NK-92 (cell line): Measurements from ENCODE around the gene LYRM7.
A peak's percentile ranks its signal among the peaks of the same experiment; 100 is the strongest.
"Not testable (repeated sequence)": the region's sequence is repeated elsewhere in the genome, so short reads cannot be mapped to it uniquely, and the experiment has no call there.

Experiments
- DNase-seq: peaks from one replicate; lab custom pipeline; 2025; ENCODE audit not compliant: unreplicated experiment; lab: John Stamatoyannopoulos, UW

LYRM7 gene

DNA sequence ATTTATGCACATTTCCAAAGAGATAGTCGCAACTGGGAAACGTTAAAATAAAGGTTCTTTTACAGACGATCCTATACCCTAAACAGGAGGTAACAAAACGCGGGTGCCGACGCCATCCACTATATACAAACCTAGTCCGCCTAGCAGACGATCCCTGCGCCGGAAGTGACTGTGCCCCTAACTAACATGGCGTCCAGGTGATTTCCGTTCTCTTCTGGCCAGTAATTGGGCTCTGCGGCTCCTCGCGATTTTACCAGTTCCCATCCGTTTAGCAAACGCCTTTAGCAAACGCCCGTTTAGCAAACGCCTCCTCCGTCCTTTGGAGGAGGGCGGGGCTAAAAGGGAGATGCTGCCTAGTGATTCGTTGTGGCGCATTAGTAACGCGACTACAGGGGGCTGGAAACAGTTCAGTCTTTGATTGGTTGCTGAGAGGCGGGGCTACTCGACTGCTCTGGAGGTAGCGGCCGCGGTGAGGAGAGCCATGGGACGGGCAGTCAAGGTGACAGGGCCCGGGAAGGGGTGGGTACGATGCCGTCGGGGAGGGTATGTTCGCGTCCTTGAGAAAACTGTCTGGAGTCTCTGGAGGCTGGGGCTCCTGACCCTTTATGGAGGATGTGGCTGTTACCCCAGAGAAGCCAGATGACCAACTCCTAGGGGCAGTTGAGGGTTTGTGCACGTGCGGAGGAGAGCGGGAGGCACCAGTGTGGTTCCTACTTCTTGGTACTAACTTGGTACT is at the start of gene LYRM7:
TSS of gene LYRM7 (plus strand) at position 405 of the 736 bp plus-strand sequence. CDS start at position 482, 77 bp downstream.
- peak; percentile 89 for DNase-seq

- not testable (repeated sequence) for DNase-seq
These were observed 43.5 kb upstream of the LYRM7 start for GRCh38 chr5:131127244-131127643.

DNA sequence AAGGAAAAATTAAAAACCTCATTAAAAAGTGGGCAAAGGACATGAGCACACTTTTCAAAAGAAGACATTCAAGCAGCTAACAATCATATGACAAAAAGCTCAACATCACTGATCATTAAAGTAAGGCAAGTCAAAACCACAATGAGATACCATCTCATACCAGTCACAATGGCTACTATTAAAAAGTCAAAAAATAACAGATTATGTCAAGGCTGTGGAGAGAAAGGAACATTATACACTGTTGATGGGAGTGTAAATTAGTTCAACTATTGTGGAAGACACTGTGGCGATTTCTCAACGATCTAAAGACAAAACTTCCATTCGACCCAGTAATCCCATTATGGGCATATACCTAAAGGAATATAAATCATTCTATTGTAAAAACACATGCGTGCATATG is 41.4 kb upstream of the LYRM7 start:
- DNase-seq, result no peak

- not testable (repeated sequence) for DNase-seq
These were observed 37.7 kb upstream of the LYRM7 start for GRCh38 chr5:131133091-131133490.

DNA sequence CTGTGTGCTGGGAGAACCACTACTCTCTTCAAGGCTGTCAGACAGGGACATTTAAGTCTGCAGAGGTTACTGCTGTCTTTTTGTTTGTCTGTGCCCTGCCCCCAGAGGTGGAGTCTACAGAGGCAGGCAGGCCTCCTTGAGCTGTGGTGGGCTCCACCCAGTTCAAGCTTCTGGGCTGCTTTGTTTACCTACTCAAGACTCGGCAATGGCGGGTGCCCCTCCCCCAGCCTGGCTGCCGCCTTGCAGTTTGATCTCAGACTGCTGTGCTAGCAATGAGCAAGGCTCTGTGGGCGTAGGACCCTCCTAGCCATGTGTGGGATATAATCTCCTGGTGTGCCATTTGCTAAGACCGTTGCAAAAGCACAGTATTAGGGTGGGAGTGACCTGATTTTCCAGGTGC is 32.3 kb upstream of the LYRM7 start:
- not testable (repeated sequence) for DNase-seq

- no peak for DNase-seq
These were observed 31.4 kb upstream of the LYRM7 start for GRCh38 chr5:131139321-131139720.

DNA sequence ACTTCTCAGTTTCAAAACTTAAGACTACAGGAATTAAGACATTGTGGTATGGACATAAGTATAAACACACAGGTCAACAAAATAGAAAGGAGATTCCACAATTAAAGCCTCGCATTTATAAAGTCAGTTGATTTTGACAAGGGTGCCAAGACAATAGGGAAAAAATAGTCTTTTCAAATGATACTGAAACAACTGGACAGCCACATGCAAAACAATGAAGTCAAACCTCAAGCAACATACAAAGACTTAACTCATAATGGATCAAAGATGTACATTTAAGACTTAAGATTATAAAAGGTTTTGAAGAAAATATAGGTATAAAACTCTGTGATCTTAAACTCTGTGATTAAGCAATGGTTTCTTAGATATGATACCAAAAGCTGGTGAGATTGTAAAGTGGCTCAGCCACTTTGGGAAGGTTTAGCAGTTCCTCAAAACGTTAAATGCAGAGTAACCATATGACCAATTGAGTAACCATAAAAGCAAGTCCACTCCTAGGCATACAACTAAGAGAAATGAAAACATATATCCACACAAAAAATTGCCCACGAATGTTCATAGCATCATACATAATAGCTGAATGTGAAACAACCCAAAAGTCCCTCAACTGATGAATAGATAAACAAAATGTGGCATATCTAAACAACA is 27.6 kb upstream of the LYRM7 start:
- no peak for DNase-seq

DNA sequence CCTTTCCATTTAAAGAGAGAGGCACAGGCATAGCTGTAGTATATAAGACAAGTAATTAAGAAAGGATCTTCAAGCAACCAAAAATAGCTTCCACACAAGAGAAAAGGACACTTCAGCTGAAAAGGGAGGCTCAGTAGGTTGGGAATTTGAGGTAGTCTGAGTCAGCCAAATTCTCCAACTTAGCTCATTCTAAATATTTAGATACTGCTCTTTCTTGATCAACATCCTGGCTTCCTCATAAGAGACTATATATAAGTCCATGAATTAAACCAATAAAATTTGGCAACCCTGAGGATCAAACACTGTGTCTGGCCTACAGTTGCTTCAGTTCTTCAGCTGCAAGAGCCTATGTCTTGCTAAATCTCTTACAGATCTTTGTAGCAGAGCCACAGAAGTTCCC is 23.5 kb upstream of the LYRM7 start:
- no peak for DNase-seq

- no peak for DNase-seq
These were observed 21.9 kb upstream of the LYRM7 start for GRCh38 chr5:131148835-131149234.

- no peak for DNase-seq
These were observed 20.3 kb upstream of the LYRM7 start for GRCh38 chr5:131150408-131150807.

DNA sequence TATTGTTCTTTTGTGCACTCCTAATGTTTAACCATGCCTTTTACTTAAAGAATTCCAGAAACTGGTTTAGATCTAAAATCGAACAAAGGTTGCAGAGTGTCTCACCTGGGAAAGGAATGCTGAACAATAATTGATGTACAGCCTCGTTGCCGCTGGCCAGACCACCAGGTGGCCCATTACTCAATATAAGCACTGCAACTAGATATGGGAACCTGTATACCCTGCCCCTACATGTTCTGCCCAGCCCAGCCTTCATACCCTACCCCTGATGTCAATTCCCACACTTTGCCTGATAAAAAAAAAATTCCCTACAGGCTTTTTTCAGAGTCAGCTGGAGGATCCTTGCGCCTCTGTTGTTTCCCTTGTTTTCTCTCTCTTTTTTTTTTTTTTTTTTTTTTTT is 19.5 kb upstream of the LYRM7 start:
- no peak for DNase-seq

DNA sequence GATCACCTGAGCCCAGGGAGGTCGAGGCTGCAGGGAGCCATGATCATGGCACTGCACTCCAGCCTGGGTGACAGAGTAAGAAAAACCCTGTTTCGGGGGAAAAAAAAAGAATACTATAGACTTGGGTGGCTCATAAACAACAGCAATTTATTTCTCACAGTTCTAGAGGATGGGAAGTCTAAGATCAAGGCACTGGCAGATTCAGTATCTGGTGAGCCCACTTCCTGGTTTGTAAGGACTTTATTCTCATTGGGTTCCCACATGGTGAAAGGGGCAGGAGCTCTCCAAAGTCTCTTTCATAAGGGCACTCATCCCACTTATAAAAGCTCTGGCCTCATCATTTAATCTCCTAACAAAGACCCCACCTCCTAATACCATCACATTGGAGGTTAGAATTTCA is 14.4 kb upstream of the LYRM7 start:
- no peak for DNase-seq

GRCh38 chr5:131156957-131157356 is 13.8 kb upstream of the LYRM7 start:
- no peak for DNase-seq

GRCh38 chr5:131160134-131160533 is 10.6 kb upstream of the LYRM7 start:
- DNase-seq, result no peak

DNA sequence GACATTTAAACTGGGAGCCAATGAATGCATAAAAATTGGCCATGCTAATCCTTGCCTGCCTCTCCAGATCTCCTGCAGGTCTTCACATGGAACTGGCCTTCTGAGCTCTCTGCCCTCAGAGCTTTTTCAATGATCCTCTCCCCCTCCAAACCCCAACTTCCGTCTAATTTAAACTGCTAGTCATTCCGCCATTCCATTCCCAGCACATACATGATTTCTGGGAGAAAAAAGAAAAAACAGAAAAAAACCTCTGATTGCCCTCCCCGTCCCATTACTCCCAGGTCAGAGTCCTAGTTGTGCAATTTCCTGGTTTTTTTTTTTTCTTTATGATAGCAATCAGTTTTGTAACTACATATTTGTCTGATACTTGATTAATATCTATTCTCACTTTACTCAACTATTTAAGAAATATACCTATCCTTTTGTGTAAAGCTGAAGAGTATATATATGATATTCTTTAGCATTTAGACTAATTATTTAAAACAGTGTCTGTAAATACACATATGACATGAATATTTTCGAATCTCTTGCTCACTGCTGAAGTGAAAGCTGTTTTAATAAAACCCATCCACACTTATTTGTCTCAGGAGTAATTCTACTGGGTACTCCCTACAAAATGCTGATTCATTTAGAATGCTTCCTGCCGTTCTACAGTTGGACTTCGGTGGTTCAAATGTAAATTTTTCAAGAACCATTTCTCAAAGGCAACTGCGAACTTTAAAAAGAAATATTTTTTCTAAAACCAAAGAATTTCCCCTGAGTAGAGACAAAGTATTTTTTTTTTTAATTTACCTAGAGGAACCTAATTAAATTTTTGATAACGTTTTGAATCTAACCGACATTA is 7.2 kb upstream of the LYRM7 start:
- no peak for DNase-seq

GRCh38 chr5:131164191-131165118 is 6.3 kb upstream of the LYRM7 start:
- no peak for DNase-seq

DNA sequence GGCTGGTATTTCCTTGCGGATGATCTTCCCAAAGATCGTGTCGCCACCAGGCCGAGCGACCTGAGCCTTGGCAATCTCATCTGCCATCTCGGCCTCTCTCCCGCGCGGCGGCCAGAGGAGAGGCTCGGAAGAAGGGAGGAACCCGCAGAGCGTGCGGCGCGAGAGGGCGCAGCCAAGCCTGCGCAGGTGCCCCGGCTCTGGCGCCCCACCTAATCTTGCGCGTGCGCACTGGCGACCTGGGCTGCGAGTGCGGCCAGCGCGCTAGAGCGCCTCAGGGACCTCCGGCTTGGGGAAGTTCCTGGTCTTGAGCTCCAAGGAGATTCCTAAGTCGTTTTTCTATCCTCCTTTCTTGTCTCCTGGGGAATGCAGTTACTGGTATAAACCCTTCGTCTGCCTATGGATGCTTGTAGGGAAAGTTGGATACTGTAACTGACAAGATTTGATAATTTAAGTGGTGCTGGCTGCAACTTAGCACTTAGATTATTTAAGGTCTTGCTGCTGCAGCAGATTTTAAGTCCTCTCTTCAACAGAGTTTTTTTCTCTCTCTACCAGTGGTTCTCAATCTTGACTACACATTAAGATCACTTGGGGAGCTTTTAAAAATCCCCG is 5.5 kb upstream of the LYRM7 start, which contains the start of gene HINT1:
TSS of gene HINT1 (minus strand) at position 138 of the 609 bp plus-strand sequence. CDS start at position 87, 51 bp downstream.
- DNase-seq, result peak; percentile 69

DNA sequence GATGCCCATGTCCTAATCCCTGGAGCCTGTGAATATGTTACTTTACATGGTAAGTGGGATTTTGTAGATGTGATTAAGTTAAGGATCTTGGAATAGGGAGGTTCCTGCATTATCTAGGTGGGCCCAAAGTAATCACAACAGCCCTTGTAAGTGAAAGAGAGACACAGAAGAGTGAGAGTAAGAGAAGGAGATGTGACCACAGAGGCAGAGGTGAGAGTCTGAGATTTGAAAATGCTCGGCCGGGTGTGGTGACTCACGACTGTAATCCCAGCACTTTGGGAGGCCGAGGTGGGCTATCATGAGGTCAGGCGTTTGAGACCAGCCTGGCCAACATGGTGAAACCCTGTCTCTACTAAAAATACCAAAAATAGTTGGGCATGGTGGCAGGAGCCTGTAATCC is 3.1 kb upstream of the LYRM7 start:
- DNase-seq, result no peak

DNA sequence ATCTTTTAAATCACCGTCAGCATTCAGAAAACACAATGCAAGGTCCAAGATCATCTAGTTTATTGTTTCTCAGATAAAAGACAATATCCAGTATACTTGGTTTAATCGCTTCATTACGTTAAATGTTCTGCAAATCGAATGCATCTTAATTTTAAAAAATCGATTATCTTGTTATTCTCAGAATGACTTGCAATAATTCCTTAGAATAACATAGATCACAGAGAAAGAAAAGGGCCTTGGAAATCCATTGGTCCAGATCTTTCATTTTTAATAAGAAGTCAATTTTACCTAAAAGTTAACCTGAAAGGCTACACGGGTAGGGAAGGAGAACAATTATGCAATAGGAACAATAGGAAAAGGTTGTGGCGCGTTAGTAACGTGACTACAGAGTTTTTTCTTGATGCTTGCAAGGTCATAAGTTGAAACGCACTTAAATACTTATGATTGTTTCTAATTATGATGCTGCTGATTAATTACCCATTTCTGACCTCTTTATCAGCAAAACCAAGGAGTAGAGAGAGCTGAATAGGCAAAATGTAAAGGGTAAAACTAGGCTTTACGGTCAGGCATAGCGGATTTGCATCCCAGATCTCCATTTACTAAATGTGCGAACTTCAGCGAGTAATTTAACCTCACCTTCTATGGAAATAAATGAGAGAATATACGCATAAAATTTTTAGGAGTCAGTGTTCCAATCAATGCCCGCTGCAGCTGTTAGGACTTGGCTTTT is 769 bp upstream of the LYRM7 start:
- DNase-seq, result no peak
